ENCODE data around the gene PRR23B. TPM values are rescaled to one million over a fixed set of nuclear protein-coding genes. Genes with fewer than 3 reads are reported as not detected.

PRR23B gene
- total RNA-seq, 1 experiment from 2014 or later, result not detected

GRCh38 chr3:139024968-139025367 is 4.2 kb upstream of the PRR23B start:
- no TSS peak for BruUV-seq (replicated peaks)
- no peak for DNase-seq
- Mint-ChIP-seq H3K27ac (ENCODE audit: unreplicated experiment) (no peak overlapping the region), H3K27me3 (ENCODE audit: unreplicated experiment) (no peaks in the 10 kb centered on the region), H3K4me3 (ENCODE audit: low read depth, unreplicated experiment) (no peak overlapping the region), H3K4me1 (ENCODE audit: low read depth, unreplicated experiment) (no peaks in the 10 kb centered on the region), H3K9me3 (ENCODE audit: low read depth, unreplicated experiment) (peaks cover 2% of the 10 kb centered on the region), H3K36me3 (ENCODE audit: insufficient read depth, unreplicated experiment) (no peaks in the 10 kb centered on the region)
- CTCF ChIA-PET, result no interaction called here
- TF ChIP-seq, protein P1, sequence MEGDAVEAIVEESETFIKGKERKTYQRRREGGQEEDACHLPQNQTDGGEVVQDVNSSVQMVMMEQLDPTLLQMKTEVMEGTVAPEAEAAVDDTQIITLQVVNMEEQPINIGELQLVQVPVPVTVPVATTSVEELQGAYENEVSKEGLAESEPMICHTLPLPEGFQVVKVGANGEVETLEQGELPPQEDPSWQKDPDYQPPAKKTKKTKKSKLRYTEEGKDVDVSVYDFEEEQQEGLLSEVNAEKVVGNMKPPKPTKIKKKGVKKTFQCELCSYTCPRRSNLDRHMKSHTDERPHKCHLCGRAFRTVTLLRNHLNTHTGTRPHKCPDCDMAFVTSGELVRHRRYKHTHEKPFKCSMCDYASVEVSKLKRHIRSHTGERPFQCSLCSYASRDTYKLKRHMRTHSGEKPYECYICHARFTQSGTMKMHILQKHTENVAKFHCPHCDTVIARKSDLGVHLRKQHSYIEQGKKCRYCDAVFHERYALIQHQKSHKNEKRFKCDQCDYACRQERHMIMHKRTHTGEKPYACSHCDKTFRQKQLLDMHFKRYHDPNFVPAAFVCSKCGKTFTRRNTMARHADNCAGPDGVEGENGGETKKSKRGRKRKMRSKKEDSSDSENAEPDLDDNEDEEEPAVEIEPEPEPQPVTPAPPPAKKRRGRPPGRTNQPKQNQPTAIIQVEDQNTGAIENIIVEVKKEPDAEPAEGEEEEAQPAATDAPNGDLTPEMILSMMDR (IDR thresholded peaks at IDR 0.05; ENCODE audit: unreplicated experiment), result no peak
- intact Hi-C loops (cut with micrococcal nuclease; ENCODE audit: unreplicated experiment), result no loop called here

GRCh38 chr3:139020036-139020867 is 474 bp downstream of the PRR23B start:
- no peaks in the 10 kb centered on the region for H3K36me3 Mint-ChIP-seq (ENCODE audit: insufficient read depth, unreplicated experiment)
- CTCF ChIA-PET, result interaction anchor here (0.6 kb wide), 2 partner anchors 18 to 1157 kb away, joined by 3 read pairs; no protein-coding TSS in a partner anchor
- H3K4me3 Mint-ChIP-seq (ENCODE audit: low read depth, unreplicated experiment), result no peak overlapping the region
- peaks cover 17% of the 10 kb centered on the region for H3K4me1 Mint-ChIP-seq (ENCODE audit: low read depth, unreplicated experiment)
- BruUV-seq (replicated peaks), result no TSS peak
- TF ChIP-seq, protein P1 (IDR thresholded peaks at IDR 0.05; ENCODE audit: unreplicated experiment), result no peak
- H3K27ac Mint-ChIP-seq (ENCODE audit: unreplicated experiment), result no peak overlapping the region
- no peaks in the 10 kb centered on the region for H3K27me3 Mint-ChIP-seq (ENCODE audit: unreplicated experiment)
- H3K9me3 Mint-ChIP-seq (ENCODE audit: low read depth, unreplicated experiment), result peaks cover 6% of the 10 kb centered on the region
- DNase-seq, result no peak
- intact Hi-C loops (cut with micrococcal nuclease; ENCODE audit: unreplicated experiment), result no loop called here

- Mint-ChIP-seq H3K27ac (ENCODE audit: unreplicated experiment) (peak overlapping the region; percentile 2), H3K9me3 (ENCODE audit: low read depth, unreplicated experiment) (peaks cover 12% of the 10 kb centered on the region), H3K27me3 (ENCODE audit: unreplicated experiment) (no peaks in the 10 kb centered on the region), H3K4me3 (ENCODE audit: low read depth, unreplicated experiment) (no peak overlapping the region), H3K4me1 (ENCODE audit: low read depth, unreplicated experiment) (peaks cover 17% of the 10 kb centered on the region), H3K36me3 (ENCODE audit: insufficient read depth, unreplicated experiment) (no peaks in the 10 kb centered on the region)
- CTCF ChIA-PET, result interaction anchor here (0.6 to 1.0 kb wide), 3 partner anchors 42 to 157 kb away, joined by 3 read pairs; no protein-coding TSS in a partner anchor
- no TSS peak for BruUV-seq (replicated peaks)
- TF ChIP-seq, protein P1 (IDR thresholded peaks at IDR 0.05; ENCODE audit: unreplicated experiment), result no peak
- intact Hi-C loops (cut with micrococcal nuclease; ENCODE audit: unreplicated experiment), result no loop called here
- peak; percentile 44 for DNase-seq
These were observed 4.2 kb downstream of the PRR23B start for GRCh38 chr3:139016430-139017048.

- no peaks in the 10 kb centered on the region for H3K4me1 Mint-ChIP-seq (ENCODE audit: low read depth, unreplicated experiment)
- H3K27ac Mint-ChIP-seq (ENCODE audit: unreplicated experiment), result no peak within 1 kb of the TSS
- intact Hi-C loops (cut with micrococcal nuclease; ENCODE audit: unreplicated experiment), result no loop called here
- TF ChIP-seq, protein P1 (IDR thresholded peaks at IDR 0.05; ENCODE audit: unreplicated experiment), result no peak
- peaks cover 7% of the 10 kb centered on the region for H3K9me3 Mint-ChIP-seq (ENCODE audit: low read depth, unreplicated experiment)
- BruUV-seq (replicated peaks), result no TSS peak
- no peaks in the 10 kb centered on the region for H3K36me3 Mint-ChIP-seq (ENCODE audit: insufficient read depth, unreplicated experiment)
- H3K4me3 Mint-ChIP-seq (ENCODE audit: low read depth, unreplicated experiment), result no peak within 1 kb of the TSS
- DNase-seq, result no peak
- H3K27me3 Mint-ChIP-seq (ENCODE audit: unreplicated experiment), result no peaks in the 10 kb centered on the region
- CTCF ChIA-PET, result no interaction called here
These were observed 14.5 kb downstream of the PRR23B start, which contains the start of gene PRR23A for GRCh38 chr3:139006051-139006716. Gene PRR23A, minus strand, starts transcription at chr3:139006268. Its CDS starts 0 bp downstream, at chr3:139006268.
